ENCODE data around the gene ARG2. TPM values are rescaled to one million over a fixed set of nuclear protein-coding genes. Genes with fewer than 3 reads are reported as not detected.

The ARG2 gene
- total RNA-seq, 1 donor from 2014 or later: 113 TPM

DNA sequence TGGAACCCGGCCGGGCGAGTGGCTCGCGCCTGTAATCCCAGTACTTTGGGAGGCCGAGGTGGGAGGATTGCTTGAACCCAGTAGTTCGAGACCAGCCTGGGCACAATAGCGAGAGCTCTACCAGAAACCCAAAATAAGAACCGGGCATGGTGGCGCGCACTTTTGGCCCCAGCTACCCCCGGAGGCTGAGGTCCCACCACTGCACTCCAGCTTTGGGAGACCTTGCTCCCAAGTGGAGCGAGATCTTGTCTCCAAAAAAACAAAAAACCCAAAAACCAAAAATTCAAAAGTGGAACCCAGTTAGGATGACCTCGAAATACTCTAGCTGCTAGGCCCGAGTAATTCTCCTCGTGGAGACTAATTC lies 55.5 kb downstream of the ARG2 start:
- Histone ChIP-seq H3K27me3 (ENCODE audit: control insufficient read depth, insufficient read depth, low read length) (no peaks in the 10 kb centered on the region), H3K4me3 (ENCODE audit: low read depth, low read length) (peak overlapping the region; percentile 80), H3K36me3 (ENCODE audit: control insufficient read depth, insufficient read depth, low read length) (peaks cover 8% of the 10 kb centered on the region)
- TF ChIP-seq, protein P1, sequence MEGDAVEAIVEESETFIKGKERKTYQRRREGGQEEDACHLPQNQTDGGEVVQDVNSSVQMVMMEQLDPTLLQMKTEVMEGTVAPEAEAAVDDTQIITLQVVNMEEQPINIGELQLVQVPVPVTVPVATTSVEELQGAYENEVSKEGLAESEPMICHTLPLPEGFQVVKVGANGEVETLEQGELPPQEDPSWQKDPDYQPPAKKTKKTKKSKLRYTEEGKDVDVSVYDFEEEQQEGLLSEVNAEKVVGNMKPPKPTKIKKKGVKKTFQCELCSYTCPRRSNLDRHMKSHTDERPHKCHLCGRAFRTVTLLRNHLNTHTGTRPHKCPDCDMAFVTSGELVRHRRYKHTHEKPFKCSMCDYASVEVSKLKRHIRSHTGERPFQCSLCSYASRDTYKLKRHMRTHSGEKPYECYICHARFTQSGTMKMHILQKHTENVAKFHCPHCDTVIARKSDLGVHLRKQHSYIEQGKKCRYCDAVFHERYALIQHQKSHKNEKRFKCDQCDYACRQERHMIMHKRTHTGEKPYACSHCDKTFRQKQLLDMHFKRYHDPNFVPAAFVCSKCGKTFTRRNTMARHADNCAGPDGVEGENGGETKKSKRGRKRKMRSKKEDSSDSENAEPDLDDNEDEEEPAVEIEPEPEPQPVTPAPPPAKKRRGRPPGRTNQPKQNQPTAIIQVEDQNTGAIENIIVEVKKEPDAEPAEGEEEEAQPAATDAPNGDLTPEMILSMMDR (IDR thresholded peaks at IDR 0.05; ENCODE audit: insufficient read depth, low read length, severe bottlenecking): no peak
- FAIRE-seq (no peak), DNase-seq (ENCODE audit: low read depth) (no peak)

DNA sequence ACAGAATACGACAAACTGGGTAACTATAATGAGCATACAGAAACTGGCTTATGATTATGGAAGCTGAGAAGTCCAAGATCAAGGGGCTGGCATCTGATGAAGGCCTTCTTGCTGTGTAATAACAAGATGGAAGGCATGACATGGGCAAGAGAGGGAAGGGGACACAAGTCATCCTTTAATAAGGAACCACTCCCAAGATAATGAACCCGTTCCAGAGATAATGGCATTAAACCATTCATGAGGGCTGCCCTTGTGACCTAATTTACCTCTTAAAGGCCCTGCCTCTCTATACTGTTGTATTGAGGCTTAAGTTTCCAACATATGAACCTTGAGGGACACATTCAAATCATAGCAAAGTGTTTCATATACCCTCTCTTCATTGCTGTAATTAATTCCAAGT lies 59.3 kb downstream of the ARG2 start:
- TF ChIP-seq, protein P1 (IDR thresholded peaks at IDR 0.05; ENCODE audit: insufficient read depth, low read length, severe bottlenecking): no peak
- H3K36me3 ChIP-seq (ENCODE audit: control insufficient read depth, insufficient read depth, low read length): peaks cover 8% of the 10 kb centered on the region
- no peak for FAIRE-seq
- no peak for DNase-seq (ENCODE audit: low read depth)
- H3K4me3 ChIP-seq (ENCODE audit: low read depth, low read length): no peak overlapping the region
- no peaks in the 10 kb centered on the region for H3K27me3 ChIP-seq (ENCODE audit: control insufficient read depth, insufficient read depth, low read length)

DNA sequence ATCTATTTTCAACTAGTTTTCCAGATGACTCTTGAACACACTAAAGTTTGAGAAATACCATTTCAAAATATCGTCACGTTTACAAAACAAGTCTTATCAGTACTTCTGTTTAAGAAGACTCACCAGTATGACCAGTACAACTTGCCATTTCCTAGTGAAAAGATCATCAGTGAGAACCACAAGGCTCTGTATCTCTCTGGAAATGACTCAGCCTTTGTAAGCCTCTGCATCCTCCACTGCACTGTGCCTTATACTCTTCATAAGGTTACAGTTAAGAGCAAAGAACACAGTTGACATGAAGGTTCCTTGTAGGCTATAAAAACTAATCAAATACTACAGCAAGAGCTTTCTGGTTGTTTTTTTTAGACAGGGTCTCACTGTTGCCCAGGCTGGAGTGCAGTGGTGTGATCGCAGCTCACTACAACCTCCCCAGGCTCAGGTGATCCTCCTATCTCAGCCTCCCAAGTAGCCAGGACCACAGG lies 60.4 kb downstream of the ARG2 start:
- peak; percentile 92 for DNase-seq (ENCODE audit: low read depth)
- FAIRE-seq: no peak
- no peak overlapping the region for H3K4me3 ChIP-seq (ENCODE audit: low read depth, low read length)
- peaks cover 11% of the 10 kb centered on the region for H3K36me3 ChIP-seq (ENCODE audit: control insufficient read depth, insufficient read depth, low read length)
- TF ChIP-seq, protein P1 (IDR thresholded peaks at IDR 0.05; ENCODE audit: insufficient read depth, low read length, severe bottlenecking): no peak
- H3K27me3 ChIP-seq (ENCODE audit: control insufficient read depth, insufficient read depth, low read length): no peaks in the 10 kb centered on the region

DNA sequence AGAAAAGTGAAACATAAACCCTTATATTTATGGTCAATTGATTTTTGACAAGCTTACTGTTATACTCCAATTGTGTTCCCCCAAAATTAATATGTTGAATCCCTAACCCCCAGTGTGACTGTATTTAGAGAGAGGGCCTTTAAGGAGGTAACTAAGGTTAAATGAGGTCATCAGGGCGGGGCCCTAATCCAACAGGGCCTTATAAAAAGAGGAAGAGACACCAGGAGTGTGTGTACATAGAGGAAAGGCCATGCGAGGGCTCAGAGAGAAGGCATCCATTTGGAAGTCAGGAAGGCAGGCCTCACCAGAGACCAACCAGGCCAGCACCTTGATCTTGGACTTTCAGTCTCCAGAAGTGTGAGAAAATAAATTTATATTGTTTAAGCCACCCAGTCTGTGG lies 61.2 kb downstream of the ARG2 start:
- no peak for DNase-seq (ENCODE audit: low read depth)
- Histone ChIP-seq H3K4me3 (ENCODE audit: low read depth, low read length) (no peak overlapping the region), H3K36me3 (ENCODE audit: control insufficient read depth, insufficient read depth, low read length) (peaks cover 14% of the 10 kb centered on the region), H3K27me3 (ENCODE audit: control insufficient read depth, insufficient read depth, low read length) (no peaks in the 10 kb centered on the region)
- FAIRE-seq: no peak
- TF ChIP-seq, protein P1 (IDR thresholded peaks at IDR 0.05; ENCODE audit: insufficient read depth, low read length, severe bottlenecking): no peak

DNA sequence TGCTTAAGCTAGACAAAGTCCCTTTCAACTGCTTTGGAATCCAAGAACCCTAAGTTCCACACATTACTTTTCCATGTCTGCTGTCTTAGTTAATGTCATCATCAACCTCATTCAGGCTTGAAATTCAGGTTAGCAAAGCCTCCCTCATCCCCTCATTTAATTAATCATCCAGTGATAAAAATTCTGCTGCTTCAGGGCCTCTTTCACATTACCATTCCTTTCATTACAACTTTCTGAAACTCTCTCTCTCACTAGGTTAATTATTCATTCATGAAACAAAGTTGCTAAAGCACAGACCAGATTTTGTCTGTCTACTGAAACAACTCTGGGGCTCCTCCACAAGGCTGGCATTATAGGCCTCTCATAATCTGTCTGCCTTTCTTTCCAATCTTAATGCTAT lies 64.1 kb downstream of the ARG2 start:
- TF ChIP-seq, protein P1 (IDR thresholded peaks at IDR 0.05; ENCODE audit: insufficient read depth, low read length, severe bottlenecking): no peak
- FAIRE-seq: no peak
- H3K36me3 ChIP-seq (ENCODE audit: control insufficient read depth, insufficient read depth, low read length): peaks cover 17% of the 10 kb centered on the region

DNA sequence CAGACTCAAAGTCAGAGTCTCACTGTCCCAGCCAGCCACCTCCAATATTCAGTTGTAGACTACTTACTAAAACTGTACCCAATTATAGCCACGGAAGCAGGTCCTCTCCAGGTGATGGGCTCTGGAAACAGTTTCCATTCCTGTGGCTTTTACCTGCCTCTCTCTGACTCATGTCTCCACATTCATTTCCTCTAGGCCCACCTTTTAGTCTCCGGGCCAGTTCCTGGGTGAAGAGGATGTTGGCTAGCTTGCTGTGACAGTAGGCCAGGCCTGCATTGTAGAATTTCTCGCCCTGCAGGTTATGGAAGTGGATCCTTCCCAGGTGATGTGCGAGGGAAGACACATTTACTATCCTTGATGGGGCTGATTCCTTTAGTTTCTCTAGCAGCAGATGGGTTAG lies 70.3 kb downstream of the ARG2 start:
- no peaks in the 10 kb centered on the region for H3K27me3 ChIP-seq (ENCODE audit: control insufficient read depth, insufficient read depth, low read length)
- DNase-seq (ENCODE audit: low read depth) (peak; percentile 48), FAIRE-seq (no peak)
- TF ChIP-seq, protein P1 (IDR thresholded peaks at IDR 0.05; ENCODE audit: insufficient read depth, low read length, severe bottlenecking): no peak
- peaks cover 26% of the 10 kb centered on the region for H3K36me3 ChIP-seq (ENCODE audit: control insufficient read depth, insufficient read depth, low read length)
- H3K4me3 ChIP-seq (ENCODE audit: low read depth, low read length): no peak overlapping the region

More for the DNA sequence above, 64.1 kb downstream of the ARG2 start:
- H3K27me3 ChIP-seq (ENCODE audit: control insufficient read depth, insufficient read depth, low read length): no peaks in the 10 kb centered on the region
- no peak for DNase-seq (ENCODE audit: low read depth)
- H3K4me3 ChIP-seq (ENCODE audit: low read depth, low read length): no peak overlapping the region
